OCI-LY1 (cell line): ENCODE results near the gene PRSS23.

Experiments
- H2AFZ ChIP-seq: fragments of 200-600 bp; sonication (generic), shearing (Covaris generic); 2 replicates; pipeline ENCODE4 v1.6.0; 2014; ENCODE audit warnings: antibody characterized with exemption, mild to moderate bottlenecking, low read length
- H3F3A ChIP-seq: fragments of 200-600 bp; sonication (generic), shearing (Covaris generic); 2 replicates; pipeline ENCODE4 v1.6.0; 2014; ENCODE audit warnings: mild to moderate bottlenecking, antibody characterized with exemption, low read length, moderate library complexity; ENCODE audit not compliant: insufficient read depth
- H3K27ac ChIP-seq: fragments of 200-600 bp; sonication (generic); 2 replicates; pipeline ENCODE4 v1.5.1; 2014; ENCODE audit warnings: low read length, mixed run types, mild to moderate bottlenecking, low read depth; ENCODE audit not compliant: poor library complexity, severe bottlenecking
- H3K27me3 ChIP-seq: fragments of 200-600 bp; sonication (generic); 2 replicates; pipeline ENCODE4 v1.6.0; 2014; ENCODE audit warnings: antibody characterized with exemption, mild to moderate bottlenecking, low read length, moderate library complexity; ENCODE audit not compliant: insufficient read depth
- H3K36me3 ChIP-seq: fragments of 200-600 bp; sonication (generic); 2 replicates; pipeline ENCODE4 v1.6.1; 2014; ENCODE audit warnings: mild to moderate bottlenecking, antibody characterized with exemption, low read length, moderate library complexity, mixed read lengths; ENCODE audit not compliant: insufficient read depth
- H3K4me1 ChIP-seq: fragments of 200-600 bp; sonication (generic); 2 replicates; pipeline ENCODE4 v1.5.1; 2014; ENCODE audit warnings: mild to moderate bottlenecking, low read length, moderate library complexity; ENCODE audit not compliant: insufficient read depth, severe bottlenecking
- H3K4me2 ChIP-seq: fragments of 200-600 bp; sonication (generic), shearing (Covaris generic); 2 replicates; pipeline ENCODE4 v1.6.1; 2014; ENCODE audit warnings: low read length
- H3K4me3 ChIP-seq: fragments of 200-600 bp; sonication (generic); 2 replicates; pipeline ENCODE4 v1.5.1; 2014; ENCODE audit warnings: low read length, low read depth, mild to moderate bottlenecking, mixed read lengths; ENCODE audit not compliant: poor library complexity, severe bottlenecking
- H3K79me2 ChIP-seq: fragments of 200-600 bp; shearing (Covaris generic); 2 replicates; pipeline ENCODE4 v1.6.1; 2016; ENCODE audit warnings: mixed run types, low read length, mixed read lengths; ENCODE audit not compliant: insufficient read depth
- H3K9ac ChIP-seq: fragments of 200-600 bp; sonication (generic), shearing (Covaris generic); 2 replicates; pipeline ENCODE4 v1.6.1; 2014; ENCODE audit warnings: mild to moderate bottlenecking, low read length, mixed read lengths
- H3K9me2 ChIP-seq: fragments of 200-600 bp; sonication (generic), shearing (Covaris generic); 2 replicates; pipeline ENCODE4 v1.6.1; 2014; ENCODE audit warnings: low read depth, mild to moderate bottlenecking, low read length, mixed read lengths
- H3K9me3 ChIP-seq: fragments of 200-600 bp; shearing (Covaris generic); 2 replicates; pipeline ENCODE4 v1.6.1; 2014; ENCODE audit warnings: low read length, mixed read lengths
- H4K20me1 ChIP-seq: fragments of 200-600 bp; sonication (generic), shearing (Covaris generic); 2 replicates; pipeline ENCODE4 v1.6.0; 2016; ENCODE audit warnings: mild to moderate bottlenecking, low read length; ENCODE audit not compliant: insufficient read depth
- EZH2 ChIP-seq: fragments of 200-600 bp; sonication (generic), shearing (Covaris generic); IDR thresholded peaks from 2 replicates; pipeline ENCODE4 v1.8.0; 2017; ENCODE audit warnings: borderline replicate concordance, mixed run types, mild to moderate bottlenecking, antibody characterized with exemption, low read length, moderate library complexity, mixed read lengths
- TF ChIP-seq, protein P1 (sequence below): fragments of 200-600 bp; sonication (generic), shearing (Covaris generic); IDR thresholded peaks from 2 replicates; pipeline ENCODE4 v1.5.1; 2017; ENCODE audit warnings: mild to moderate bottlenecking, antibody characterized with exemption, low read length, moderate library complexity, mixed read lengths

Gene PRSS23

DNA sequence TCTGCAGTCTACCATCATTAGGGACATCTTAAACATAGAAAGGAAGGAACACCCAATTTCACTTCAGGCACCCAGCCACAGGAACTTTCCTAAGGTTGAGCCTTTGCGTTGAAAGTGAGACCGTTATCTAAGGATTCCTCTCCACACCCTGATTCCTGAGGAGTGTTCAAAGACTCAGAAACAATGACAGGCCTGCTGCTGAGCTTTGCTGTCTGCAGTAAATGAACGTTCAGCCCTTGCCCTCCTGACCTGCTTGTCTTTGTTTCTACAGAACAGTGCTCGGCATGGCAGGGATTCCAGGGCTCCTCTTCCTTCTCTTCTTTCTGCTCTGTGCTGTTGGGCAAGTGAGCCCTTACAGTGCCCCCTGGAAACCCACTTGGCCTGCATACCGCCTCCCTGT lies 7.0 kb downstream of the PRSS23 start:
- no peak overlapping the region for H3K9ac ChIP-seq
- H2AFZ ChIP-seq, result no peak overlapping the region
- no peaks in the 10 kb centered on the region for H4K20me1 ChIP-seq
- TF ChIP-seq EZH2, result no peak
- TF ChIP-seq, protein P1, sequence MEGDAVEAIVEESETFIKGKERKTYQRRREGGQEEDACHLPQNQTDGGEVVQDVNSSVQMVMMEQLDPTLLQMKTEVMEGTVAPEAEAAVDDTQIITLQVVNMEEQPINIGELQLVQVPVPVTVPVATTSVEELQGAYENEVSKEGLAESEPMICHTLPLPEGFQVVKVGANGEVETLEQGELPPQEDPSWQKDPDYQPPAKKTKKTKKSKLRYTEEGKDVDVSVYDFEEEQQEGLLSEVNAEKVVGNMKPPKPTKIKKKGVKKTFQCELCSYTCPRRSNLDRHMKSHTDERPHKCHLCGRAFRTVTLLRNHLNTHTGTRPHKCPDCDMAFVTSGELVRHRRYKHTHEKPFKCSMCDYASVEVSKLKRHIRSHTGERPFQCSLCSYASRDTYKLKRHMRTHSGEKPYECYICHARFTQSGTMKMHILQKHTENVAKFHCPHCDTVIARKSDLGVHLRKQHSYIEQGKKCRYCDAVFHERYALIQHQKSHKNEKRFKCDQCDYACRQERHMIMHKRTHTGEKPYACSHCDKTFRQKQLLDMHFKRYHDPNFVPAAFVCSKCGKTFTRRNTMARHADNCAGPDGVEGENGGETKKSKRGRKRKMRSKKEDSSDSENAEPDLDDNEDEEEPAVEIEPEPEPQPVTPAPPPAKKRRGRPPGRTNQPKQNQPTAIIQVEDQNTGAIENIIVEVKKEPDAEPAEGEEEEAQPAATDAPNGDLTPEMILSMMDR, result no peak
- H3K27ac ChIP-seq, result no peak overlapping the region
- H3K36me3 ChIP-seq, result no peaks in the 10 kb centered on the region
- H3K4me2 ChIP-seq, result no peak overlapping the region
- H3K4me3 ChIP-seq, result no peak overlapping the region
- no peaks in the 10 kb centered on the region for H3K79me2 ChIP-seq
- no peaks in the 10 kb centered on the region for H3F3A ChIP-seq
- H3K27me3 ChIP-seq, result no peaks in the 10 kb centered on the region
- no peaks in the 10 kb centered on the region for H3K9me3 ChIP-seq
- H3K9me2 ChIP-seq, result no peaks in the 10 kb centered on the region
- no peaks in the 10 kb centered on the region for H3K4me1 ChIP-seq

DNA sequence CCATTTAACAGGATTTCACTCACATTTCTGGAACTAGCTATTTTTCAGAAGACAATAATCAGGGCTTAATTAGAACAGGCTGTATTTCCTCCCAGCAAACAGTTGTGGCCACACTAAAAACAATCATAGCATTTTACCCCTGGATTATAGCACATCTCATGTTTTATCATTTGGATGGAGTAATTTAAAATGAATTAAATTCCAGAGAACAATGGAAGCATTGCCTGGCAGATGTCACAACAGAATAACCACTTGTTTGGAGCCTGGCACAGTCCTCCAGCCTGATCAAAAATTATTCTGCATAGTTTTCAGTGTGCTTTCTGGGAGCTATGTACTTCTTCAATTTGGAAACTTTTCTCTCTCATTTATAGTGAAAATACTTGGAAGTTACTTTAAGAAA lies 9.2 kb downstream of the PRSS23 start:
- H3K27me3 ChIP-seq, result no peaks in the 10 kb centered on the region
- H3K36me3 ChIP-seq, result no peaks in the 10 kb centered on the region
- H3K9ac ChIP-seq, result no peak overlapping the region
- H3K79me2 ChIP-seq, result no peaks in the 10 kb centered on the region
- no peak overlapping the region for H3K4me3 ChIP-seq
- H3K9me2 ChIP-seq, result no peaks in the 10 kb centered on the region
- TF ChIP-seq EZH2, result no peak
- TF ChIP-seq, protein P1, result no peak
- no peaks in the 10 kb centered on the region for H3K4me1 ChIP-seq
- H2AFZ ChIP-seq, result no peak overlapping the region
- no peaks in the 10 kb centered on the region for H3K9me3 ChIP-seq
- H4K20me1 ChIP-seq, result no peaks in the 10 kb centered on the region
- H3K4me2 ChIP-seq, result no peak overlapping the region
- no peak overlapping the region for H3K27ac ChIP-seq
- H3F3A ChIP-seq, result no peaks in the 10 kb centered on the region

DNA sequence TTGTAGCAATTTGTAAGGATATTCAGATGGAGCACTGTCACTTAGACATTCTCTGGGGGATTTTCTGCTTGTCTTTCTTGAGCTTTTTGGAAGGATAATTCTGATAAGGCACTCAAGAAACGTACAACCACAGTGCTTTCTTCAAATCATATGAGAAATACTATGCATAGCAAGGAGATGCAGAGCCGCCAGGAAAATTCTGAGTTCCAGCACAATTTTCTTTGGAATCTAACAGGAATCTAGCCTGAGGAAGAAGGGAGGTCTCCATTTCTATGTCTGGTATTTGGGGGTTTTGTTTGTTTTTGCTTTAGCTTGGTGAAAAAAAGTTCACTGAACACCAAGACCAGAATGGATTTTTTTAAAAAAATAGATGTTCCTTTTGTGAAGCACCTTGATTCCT lies 9.9 kb downstream of the PRSS23 start:
- H3K9me2 ChIP-seq, result no peaks in the 10 kb centered on the region
- TF ChIP-seq, protein P1, result no peak
- no peak for TF ChIP-seq EZH2
- no peak overlapping the region for H3K9ac ChIP-seq
- H3K4me1 ChIP-seq, result no peaks in the 10 kb centered on the region
- H3K79me2 ChIP-seq, result no peaks in the 10 kb centered on the region
- H3K4me3 ChIP-seq, result no peak overlapping the region
- H3K27ac ChIP-seq, result no peak overlapping the region
- no peaks in the 10 kb centered on the region for H3K36me3 ChIP-seq
- no peak overlapping the region for H3K4me2 ChIP-seq
- H2AFZ ChIP-seq, result no peak overlapping the region
- H3F3A ChIP-seq, result no peaks in the 10 kb centered on the region
- no peaks in the 10 kb centered on the region for H4K20me1 ChIP-seq
- H3K27me3 ChIP-seq, result no peaks in the 10 kb centered on the region
- no peaks in the 10 kb centered on the region for H3K9me3 ChIP-seq
